GM23248 (cell line): Measurements from ENCODE around the gene WNT7B. TPM values are rescaled to one million over a fixed set of nuclear protein-coding genes. Genes with fewer than 3 reads are reported as not detected.

Experiments
- DNase-seq: peaks from one replicate; pipeline ENCODE4 v3.0.0-alpha.2; 2015
- H2AFZ ChIP-seq: fragments of 200-600 bp; sonication (generic); 2 replicates; pipeline ENCODE4 v1.6.1; 2016; ENCODE audit warnings: antibody characterized with exemption
- H3F3A ChIP-seq: fragments of 200-600 bp; sonication (generic); 2 replicates; pipeline ENCODE4 v1.6.1; 2016; ENCODE audit warnings: mild to moderate bottlenecking, antibody characterized with exemption, mixed run types; ENCODE audit not compliant: insufficient read depth
- H3K27ac ChIP-seq: fragments of 200-600 bp; sonication (generic); 2 replicates; pipeline ENCODE4 v1.5.1; 2016; ENCODE audit warnings: mild to moderate bottlenecking
- H3K27me3 ChIP-seq: fragments of 200-600 bp; sonication (generic); replicated peaks from 2 replicates; pipeline ENCODE4 v1.6.1; 2016; ENCODE audit warnings: mild to moderate bottlenecking; ENCODE audit not compliant: insufficient read depth
- H3K36me3 ChIP-seq: fragments of 200-600 bp; sonication (generic); 2 replicates; pipeline ENCODE4 v1.6.1; 2016; ENCODE audit warnings: low read depth, mild to moderate bottlenecking
- H3K4me1 ChIP-seq: fragments of 200-600 bp; sonication (generic); 2 replicates; pipeline ENCODE4 v1.6.1; 2016; ENCODE audit warnings: mild to moderate bottlenecking; ENCODE audit not compliant: insufficient read depth
- H3K4me2 ChIP-seq: fragments of 200-600 bp; sonication (generic); one replicate; pipeline ENCODE4 v1.6.1; 2016; ENCODE audit warnings: mild to moderate bottlenecking; ENCODE audit not compliant: unreplicated experiment
- H3K4me3 ChIP-seq: fragments of 200-600 bp; sonication (generic); 2 replicates; pipeline ENCODE4 v1.5.1; 2016; ENCODE audit warnings: mild to moderate bottlenecking
- H3K79me2 ChIP-seq: fragments of 200-600 bp; sonication (generic); 2 replicates; pipeline ENCODE4 v1.6.1; 2016; ENCODE audit warnings: mild to moderate bottlenecking; ENCODE audit not compliant: insufficient read depth
- H3K9ac ChIP-seq: fragments of 200-600 bp; sonication (generic); 2 replicates; pipeline ENCODE4 v1.6.1; 2016; ENCODE audit warnings: mild to moderate bottlenecking
- H3K9me2 ChIP-seq: fragments of 200-600 bp; sonication (generic); 2 replicates; pipeline ENCODE4 v1.6.1; 2016; ENCODE audit warnings: mixed run types, mild to moderate bottlenecking, moderate library complexity; ENCODE audit not compliant: insufficient read depth
- H3K9me3 ChIP-seq: fragments of 200-600 bp; sonication (generic); one replicate; pipeline ENCODE4 v1.6.1; 2017; ENCODE audit warnings: low read depth
- H4K20me1 ChIP-seq: fragments of 200-600 bp; sonication (generic); 2 replicates; pipeline ENCODE4 v1.6.0; 2016; ENCODE audit not compliant: insufficient read depth
- EZH2 ChIP-seq: fragments of 200-600 bp; sonication (generic); IDR thresholded peaks from 2 replicates; pipeline ENCODE4 v1.6.1; 2018; ENCODE audit warnings: antibody characterized with exemption, mild to moderate bottlenecking; ENCODE audit not compliant: insufficient read depth, poor library complexity, severe bottlenecking
- EZH2phosphoT487 ChIP-seq: fragments of 200-600 bp; sonication (generic); IDR thresholded peaks from 2 replicates; pipeline ENCODE4 v1.6.1; 2018; ENCODE audit warnings: antibody characterized with exemption, moderate library complexity, mild to moderate bottlenecking, low read depth; ENCODE audit not compliant: insufficient read depth
- WGBS, 2 experiments: methylation state at CpG; one replicate each; pipeline ENCODE4 v1.1.6; 2015 to 2017; ENCODE audit warnings: low lambda C conversion rate in 2 of 2, low coverage in 1 of 2; ENCODE audit errors: missing lambda C conversion rate in 2 of 2; 5-methylcytosine and 5-hydroxymethylcytosine counted together
- in situ Hi-C: fragments of 300-500 bp; cut with MboI; formaldehyde crosslinking; loops from 2 replicates; pipeline ENCODE4 v1.15.0; 2020
- polyA plus RNA-seq: library from polyadenylated mRNA; unstranded; fragments of >200 nt; fragmentation: Nextera tagmentation; extraction: Ambion mirVana; gene quantifications from 2 replicates; pipeline ENCODE4 v1.2.1, GENCODE V29; 2016
- total RNA-seq: library from RNA; depleted of rRNA; stranded (reverse); fragments of >200 nt; shearing (Covaris generic); gene quantifications from 2 replicates; pipeline ENCODE4 v1.2.3, GENCODE V29; 2014

WNT7B gene
- total and polyA plus RNA-seq, 2 experiments from 2014 or later, result not detected

- Histone ChIP-seq H4K20me1 (no peaks in the 10 kb centered on the region), H3F3A (no peaks in the 10 kb centered on the region), H3K36me3 (no peaks in the 10 kb centered on the region), H2AFZ (no peak overlapping the region), H3K27ac (no peak overlapping the region), H3K4me1 (no peaks in the 10 kb centered on the region), H3K79me2 (no peaks in the 10 kb centered on the region), H3K27me3 (peaks cover 31% of the 10 kb centered on the region), H3K4me2 (no peak overlapping the region), H3K9me2 (no peaks in the 10 kb centered on the region), H3K9ac (no peak overlapping the region), H3K4me3 (no peak overlapping the region), H3K9me3 (no peaks in the 10 kb centered on the region)
- in situ Hi-C loops, result no loop called here
- TF ChIP-seq EZH2 (no peak), EZH2phosphoT487 (no peak)
- no peak for DNase-seq
- 66 to 71% methylated on average over 27 of the region's 27 CpGs for WGBS, 2 experiments
Measured at GRCh38 chr22:45884201-45885062, 92.5 kb downstream of the WNT7B start.

- no peak for DNase-seq
- Histone ChIP-seq H3K4me1 (no peaks in the 10 kb centered on the region), H3K9ac (no peak overlapping the region), H3K9me2 (no peaks in the 10 kb centered on the region), H3F3A (no peaks in the 10 kb centered on the region), H3K27me3 (peaks cover 34% of the 10 kb centered on the region), H2AFZ (no peak overlapping the region), H3K9me3 (no peaks in the 10 kb centered on the region), H3K36me3 (no peaks in the 10 kb centered on the region), H3K27ac (no peak overlapping the region), H4K20me1 (no peaks in the 10 kb centered on the region), H3K4me3 (no peak overlapping the region), H3K4me2 (no peak overlapping the region), H3K79me2 (no peaks in the 10 kb centered on the region)
- WGBS, 2 experiments, result 84 to 87% methylated on average over 8 of the region's 8 CpGs
- TF ChIP-seq EZH2phosphoT487 (no peak), EZH2 (no peak)
- in situ Hi-C loops, result no loop called here
Measured at GRCh38 chr22:45883811-45884170, 93.2 kb downstream of the WNT7B start.

GRCh38 chr22:45882881-45883810 lies 93.8 kb downstream of the WNT7B start:
- no peak overlapping the region for H2AFZ ChIP-seq
- no peak for TF ChIP-seq EZH2
- no peak for TF ChIP-seq EZH2phosphoT487
- no peaks in the 10 kb centered on the region for H3K4me1 ChIP-seq
- in situ Hi-C loops, result no loop called here
- no peaks in the 10 kb centered on the region for H3K9me3 ChIP-seq
- H3K79me2 ChIP-seq, result no peaks in the 10 kb centered on the region
- no peak for DNase-seq
- no peak overlapping the region for H3K27ac ChIP-seq
- H3K4me2 ChIP-seq, result no peak overlapping the region
- H3F3A ChIP-seq, result no peaks in the 10 kb centered on the region
- no peak overlapping the region for H3K9ac ChIP-seq
- no peaks in the 10 kb centered on the region for H3K9me2 ChIP-seq
- peaks cover 40% of the 10 kb centered on the region for H3K27me3 ChIP-seq
- 73 to 75% methylated on average over 30 of the region's 32 CpGs for WGBS, 2 experiments
- H4K20me1 ChIP-seq, result no peaks in the 10 kb centered on the region
- H3K4me3 ChIP-seq, result no peak overlapping the region
- H3K36me3 ChIP-seq, result no peaks in the 10 kb centered on the region

- peaks cover 53% of the 10 kb centered on the region for H3K27me3 ChIP-seq
- no peaks in the 10 kb centered on the region for H3K36me3 ChIP-seq
- H3K79me2 ChIP-seq, result no peaks in the 10 kb centered on the region
- no peak overlapping the region for H3K4me2 ChIP-seq
- H3F3A ChIP-seq, result no peaks in the 10 kb centered on the region
- H4K20me1 ChIP-seq, result no peaks in the 10 kb centered on the region
- no peaks in the 10 kb centered on the region for H3K9me2 ChIP-seq
- no peak overlapping the region for H2AFZ ChIP-seq
- WGBS, 2 experiments, result 75 to 77% methylated on average over 8 of the region's 8 CpGs
- no peak overlapping the region for H3K9ac ChIP-seq
- no peak overlapping the region for H3K27ac ChIP-seq
- DNase-seq, result no peak
- in situ Hi-C loops, result no loop called here
- no peak overlapping the region for H3K4me3 ChIP-seq
- no peaks in the 10 kb centered on the region for H3K9me3 ChIP-seq
- H3K4me1 ChIP-seq, result no peaks in the 10 kb centered on the region
- TF ChIP-seq EZH2phosphoT487 (no peak), EZH2 (no peak)
Measured at GRCh38 chr22:45881524-45881875, 95.5 kb downstream of the WNT7B start.
